B cell (primary cell): ENCODE results near the gene ADGRD1. TPM values are rescaled to one million over a fixed set of nuclear protein-coding genes. Genes with fewer than 3 reads are reported as not detected.

Experiments used
- ATAC-seq: fragments of 200-7000 bp; cut with Tn5 transposase; one replicate; pipeline ENCODE4 v1.10.0; 2021; ENCODE audit warnings: low read depth, mild to moderate bottlenecking, moderate number of reproducible peaks, moderate library complexity
- CTCF ChIA-PET: fragments of 350-600 bp; sonication (Branson Sonifier 250); formaldehyde crosslinking; loops from one replicate; lab custom pipeline; 2021; ENCODE audit warnings: antibody characterized with exemption, inconsistent platforms; lab: Charles Lee
- POLR2A ChIA-PET: fragments of 350-600 bp; sonication (Branson Sonifier 250); formaldehyde crosslinking; loops from one replicate; lab custom pipeline; 2021; ENCODE audit warnings: antibody characterized with exemption; lab: Charles Lee
- DNase-seq: peaks from one replicate; pipeline ENCODE4 v3.0.0; 2013
- H2AFZ ChIP-seq: 2 replicates; pipeline ENCODE4 v1.6.1; 2012; ENCODE audit warnings: mild to moderate bottlenecking, low read depth, low read length; ENCODE audit not compliant: insufficient read depth, poor library complexity, severe bottlenecking
- H3K27ac ChIP-seq, 2 donors: 1 replicate in 1 of 2; 2 replicates in 1 of 2; pipeline ENCODE4 v1.5.1; 2012 to 2013; ENCODE audit warnings: low read length in 2 of 2, mild to moderate bottlenecking in 2 of 2, moderate library complexity in 1 of 2
- H3K27me3 ChIP-seq, 4 experiments: fragments of 200-600 bp in 1 of 4; sonication (generic) in 1 of 4; replicated peaks in 1 of 4; 1 replicate in 2 of 4; 2 replicates in 2 of 4; pipeline versions ENCODE4 v1.6.1 to v1.7.0; 2013 to 2016; ENCODE audit warnings: low read length in 3 of 4, mild to moderate bottlenecking in 2 of 4, mixed read lengths in 1 of 4, moderate library complexity in 1 of 4; ENCODE audit not compliant: insufficient read depth in 4 of 4, control insufficient read depth in 3 of 4; ENCODE audit errors: control extremely low read depth in 1 of 4
- H3K36me3 ChIP-seq, 2 experiments: replicated peaks in 1 of 2; 1 replicate in 1 of 2; 2 replicates in 1 of 2; pipeline versions ENCODE4 v1.6.1 to v1.7.1; 2013; ENCODE audit warnings: low read length in 1 of 2; ENCODE audit not compliant: insufficient read depth in 2 of 2, control insufficient read depth in 1 of 2; ENCODE audit errors: control extremely low read depth in 1 of 2, extremely low read depth in 1 of 2
- H3K4me1 ChIP-seq, 2 donors: fragments of 200-600 bp in 1 of 2; sonication (generic) in 1 of 2; 1 replicate in 1 of 2; 2 replicates in 1 of 2; pipeline versions ENCODE4 v1.5.1 to v1.6.1; 2013 to 2017; ENCODE audit warnings: low read length in 2 of 2; ENCODE audit not compliant: control insufficient read depth in 2 of 2, insufficient read depth in 2 of 2
- H3K4me2 ChIP-seq: replicated peaks from 2 replicates; pipeline ENCODE3; 2012; ENCODE audit warnings: mild to moderate bottlenecking, low read depth, low read length; ENCODE audit not compliant: poor library complexity, severe bottlenecking
- H3K4me3 ChIP-seq, 5 experiments: fragments of 200-600 bp in 1 of 5; sonication (generic) in 1 of 5; 1 replicate in 3 of 5; 2 replicates in 2 of 5; pipeline versions ENCODE4 v1.5.1 to v1.7.0; 2011 to 2016; ENCODE audit warnings: low read length in 4 of 5, mild to moderate bottlenecking in 4 of 5, low read depth in 2 of 5, control low read depth in 1 of 5, moderate library complexity in 1 of 5; ENCODE audit not compliant: insufficient read depth in 1 of 5; ENCODE audit errors: control extremely low read depth in 1 of 5, extremely low read depth in 1 of 5
- H3K79me2 ChIP-seq: fragments of 200-600 bp; sonication (generic); one replicate; pipeline ENCODE4 v1.6.0; 2016; ENCODE audit warnings: low read length; ENCODE audit not compliant: control insufficient read depth, insufficient read depth
- H3K9ac ChIP-seq: fragments of 200-600 bp; sonication (generic); 2 replicates; pipeline ENCODE4 v1.6.1; 2017; ENCODE audit warnings: mild to moderate bottlenecking, low read length, moderate library complexity
- H3K9me3 ChIP-seq, 3 donors: one replicate each; pipeline versions ENCODE4 v1.6.1 to v1.7.1; 2013; ENCODE audit warnings: low read length in 2 of 3; ENCODE audit not compliant: control insufficient read depth in 2 of 3, insufficient read depth in 1 of 3; ENCODE audit errors: control extremely low read depth in 1 of 3
- H4K20me1 ChIP-seq: 2 replicates; pipeline ENCODE4 v1.6.0; 2012; ENCODE audit warnings: mild to moderate bottlenecking, low read length; ENCODE audit not compliant: insufficient read depth, control insufficient read depth, poor library complexity, severe bottlenecking
- H3K27ac Mint-ChIP-seq: one replicate; pipeline ENCODE4 v1.8.0; 2021; ENCODE audit warnings: mixed read lengths
- H3K27me3 Mint-ChIP-seq: one replicate; pipeline ENCODE4 v1.8.0; 2021; ENCODE audit warnings: mixed read lengths
- H3K4me1 Mint-ChIP-seq: one replicate; pipeline ENCODE4 v1.8.0; 2021; ENCODE audit warnings: mixed read lengths
- H3K4me3 Mint-ChIP-seq: one replicate; pipeline ENCODE4 v1.8.0; 2021; ENCODE audit warnings: mixed read lengths
- H3K9me3 Mint-ChIP-seq: one replicate; pipeline ENCODE4 v1.8.0; 2022; ENCODE audit warnings: mixed read lengths; ENCODE audit not compliant: insufficient read depth
- CTCF ChIP-seq: fragments of 200-600 bp; IDR thresholded peaks from one replicate; pipeline ENCODE4 v1.8.0; 2022; ENCODE audit warnings: antibody characterized with exemption, mild to moderate bottlenecking
- EZH2 ChIP-seq: IDR thresholded peaks from 2 replicates; pipeline ENCODE4 v1.6.1; 2012; ENCODE audit warnings: borderline replicate concordance, low read depth, mild to moderate bottlenecking, moderate library complexity, low read length; ENCODE audit not compliant: insufficient read depth, poor library complexity, severe bottlenecking
- WGBS: methylation state at CpG from one replicate; pipeline ENCODE4 v1.1.5; 2013; ENCODE audit warnings: missing lambda C conversion rate; ENCODE audit not compliant: insufficient coverage; 5-methylcytosine and 5-hydroxymethylcytosine counted together
- intact Hi-C: fragments of 100-400 bp; cut with micrococcal nuclease; formaldehyde crosslinking; loops from one replicate; pipeline ENCODE4 v1.10.0; 2022
- polyA plus RNA-seq: library from polyadenylated mRNA; depleted of rRNA; stranded (reverse); fragments of >200 nt; gene quantifications from 2 replicates; pipeline ENCODE4 v1.2.3, GENCODE V29; 2012
- total RNA-seq, 2 donors: library from RNA; stranded (reverse); fragments of 120-200 nt in 1 of 2; gene quantifications; 1 replicate in 1 of 2; 2 replicates in 1 of 2; pipeline versions ENCODE4 v1.2.3 to v1.2.4, GENCODE V29; 2013 to 2022

The ADGRD1 gene
- total and polyA plus RNA-seq, 2 donors (not counting 1 experiment from before 2014, with no cell fraction given), result 1.1 to 2.2 TPM

- peaks cover 0 to 6% of the 10 kb centered on the region in 2 donors for H3K4me1 ChIP-seq
- ATAC-seq, result no peak
- peaks cover 0 to 6% (median 0%) of the 10 kb centered on the region in 4 experiments for H3K27me3 ChIP-seq
- H3K4me2 ChIP-seq, result no peak overlapping the region
- no peaks in the 10 kb centered on the region for H3K9me3 Mint-ChIP-seq
- TF ChIP-seq EZH2, result no peak
- TF ChIP-seq CTCF, result no peak
- H3K4me1 Mint-ChIP-seq, result peaks cover 6% of the 10 kb centered on the region
- H3K9ac ChIP-seq, result no peak overlapping the region
- H3K27ac ChIP-seq, result no peak overlapping the region
- no peak overlapping the region for H3K4me3 ChIP-seq
- H4K20me1 ChIP-seq, result no peaks in the 10 kb centered on the region
- no peak overlapping the region for H3K27ac Mint-ChIP-seq
- no peak for DNase-seq
- no peak overlapping the region for H2AFZ ChIP-seq
- H3K27me3 Mint-ChIP-seq, result peaks cover 8% of the 10 kb centered on the region
- intact Hi-C loops, result no loop called here
- no peak overlapping the region for H3K4me3 Mint-ChIP-seq
- CTCF ChIA-PET, result no interaction called here
- POLR2A ChIA-PET, result no interaction called here
- H3K9me3 ChIP-seq, result peaks cover 0 to under 1% (median 0%) of the 10 kb centered on the region in 3 donors
- WGBS, result 75% methylated on average over 2 of the region's 2 CpGs
- H3K79me2 ChIP-seq, result no peaks in the 10 kb centered on the region
- no peaks in the 10 kb centered on the region for H3K36me3 ChIP-seq
These were observed 35.0 kb downstream of the ADGRD1 start for GRCh38 chr12:130988751-130989150.

GRCh38 chr12:130989391-130989790, 35.7 kb downstream of the ADGRD1 start:
- Mint-ChIP-seq H3K27ac (no peak overlapping the region), H3K27me3 (peaks cover 8% of the 10 kb centered on the region), H3K4me1 (peaks cover 6% of the 10 kb centered on the region), H3K4me3 (no peak overlapping the region), H3K9me3 (no peaks in the 10 kb centered on the region)
- no peak for TF ChIP-seq EZH2
- TF ChIP-seq CTCF, result no peak
- ATAC-seq (no peak), DNase-seq (no peak)
- H3K27ac ChIP-seq, result no peak overlapping the region
- H3K27me3 ChIP-seq, result peaks cover 0 to 6% (median 0%) of the 10 kb centered on the region in 4 experiments
- H4K20me1 ChIP-seq, result no peaks in the 10 kb centered on the region
- CTCF ChIA-PET, result no interaction called here
- 83% methylated on average over 6 of the region's 8 CpGs for WGBS
- H3K4me2 ChIP-seq, result no peak overlapping the region
- H3K9ac ChIP-seq, result no peak overlapping the region
- no peaks in the 10 kb centered on the region for H3K36me3 ChIP-seq
- POLR2A ChIA-PET, result no interaction called here
- peaks cover 0 to 3% (median 0%) of the 10 kb centered on the region in 3 donors for H3K9me3 ChIP-seq
- no peaks in the 10 kb centered on the region for H3K79me2 ChIP-seq
- intact Hi-C loops, result no loop called here
- H2AFZ ChIP-seq, result no peak overlapping the region
- peaks cover 0 to 6% of the 10 kb centered on the region in 2 donors for H3K4me1 ChIP-seq
- H3K4me3 ChIP-seq, result no peak overlapping the region
